Transverse colon (tissue), 4 donors: ENCODE results near the gene ZNF487.

Experiments used
- POLR2A ChIP-seq: fragments of 450-650 bp; IDR thresholded peaks from one replicate; pipeline ENCODE4 v1.6.1; 2016; ENCODE audit warnings: antibody characterized with exemption, mild to moderate bottlenecking, moderate library complexity
- POLR2AphosphoS5 ChIP-seq, 3 donors: sonication (generic); formaldehyde crosslinking; IDR thresholded peaks; one replicate each; pipeline ENCODE4 v1.6.1; 2016; ENCODE audit warnings: antibody characterized with exemption in 3 of 3
- TF ChIP-seq, protein P1 (sequence below), 5 experiments: fragments of 200-600 bp in 3 of 5; fragments of 450-650 bp in 2 of 5; sonication (generic) in 3 of 5; IDR thresholded peaks; 1 replicate in 2 of 5; 2 replicates in 3 of 5; pipeline ENCODE4 v1.5.1; 2016 to 2017; ENCODE audit warnings: antibody characterized with exemption in 5 of 5, inconsistent platforms in 3 of 5, mild to moderate bottlenecking in 2 of 5, moderate library complexity in 1 of 5

DNA sequence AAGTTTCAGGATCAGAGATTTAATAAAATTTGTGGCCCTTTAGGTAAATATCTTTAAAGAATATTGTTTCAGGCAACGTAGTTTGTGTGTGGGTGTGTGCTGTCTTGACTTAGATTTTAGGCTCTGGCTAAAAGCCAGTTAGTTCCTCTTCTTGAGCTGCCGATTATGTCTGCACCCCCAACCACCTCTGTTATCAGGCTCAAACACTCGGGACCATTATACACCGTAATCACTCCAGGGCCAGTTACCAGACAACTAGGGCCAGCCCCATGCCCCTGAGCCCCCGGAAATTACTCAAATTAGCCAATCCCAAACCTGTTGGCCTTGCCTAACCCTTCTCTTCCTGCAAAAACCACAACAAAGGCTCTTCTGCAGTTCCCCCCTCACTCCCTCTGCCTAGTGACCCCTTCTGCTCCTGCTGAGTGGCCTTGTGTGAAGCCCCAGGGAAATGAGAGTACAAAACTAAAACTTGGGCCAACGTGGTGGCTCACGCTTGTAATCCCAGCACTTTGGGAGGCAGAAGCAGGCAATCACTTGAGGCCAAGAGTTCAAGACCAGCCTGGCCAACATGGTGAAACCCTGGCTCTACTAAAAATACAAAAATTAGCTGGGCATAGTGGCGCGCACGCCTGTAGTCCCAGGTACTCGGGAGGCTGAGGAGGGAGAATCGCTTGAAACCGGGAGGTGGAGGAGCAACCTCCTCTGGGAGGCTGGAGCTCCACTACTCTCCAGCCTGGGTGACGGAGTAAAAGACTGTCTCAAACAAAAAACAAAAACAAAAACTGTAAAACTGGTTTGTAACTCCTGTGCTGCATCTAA lies 18.8 kb upstream of the ZNF487 start:
- TF ChIP-seq POLR2AphosphoS5 (IDR thresholded peaks at IDR 0.05) (no peak), POLR2A (no peak)
- TF ChIP-seq, protein P1, sequence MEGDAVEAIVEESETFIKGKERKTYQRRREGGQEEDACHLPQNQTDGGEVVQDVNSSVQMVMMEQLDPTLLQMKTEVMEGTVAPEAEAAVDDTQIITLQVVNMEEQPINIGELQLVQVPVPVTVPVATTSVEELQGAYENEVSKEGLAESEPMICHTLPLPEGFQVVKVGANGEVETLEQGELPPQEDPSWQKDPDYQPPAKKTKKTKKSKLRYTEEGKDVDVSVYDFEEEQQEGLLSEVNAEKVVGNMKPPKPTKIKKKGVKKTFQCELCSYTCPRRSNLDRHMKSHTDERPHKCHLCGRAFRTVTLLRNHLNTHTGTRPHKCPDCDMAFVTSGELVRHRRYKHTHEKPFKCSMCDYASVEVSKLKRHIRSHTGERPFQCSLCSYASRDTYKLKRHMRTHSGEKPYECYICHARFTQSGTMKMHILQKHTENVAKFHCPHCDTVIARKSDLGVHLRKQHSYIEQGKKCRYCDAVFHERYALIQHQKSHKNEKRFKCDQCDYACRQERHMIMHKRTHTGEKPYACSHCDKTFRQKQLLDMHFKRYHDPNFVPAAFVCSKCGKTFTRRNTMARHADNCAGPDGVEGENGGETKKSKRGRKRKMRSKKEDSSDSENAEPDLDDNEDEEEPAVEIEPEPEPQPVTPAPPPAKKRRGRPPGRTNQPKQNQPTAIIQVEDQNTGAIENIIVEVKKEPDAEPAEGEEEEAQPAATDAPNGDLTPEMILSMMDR (IDR thresholded peaks at IDR 0.05): no peak
